Fibroblast of villous mesenchyme (primary cell): ENCODE measurements around the gene WDR36. TPM values are rescaled to one million over a fixed set of nuclear protein-coding genes. Genes with fewer than 3 reads are reported as not detected.

Source experiments
- DNase-seq: peaks from one replicate; pipeline ENCODE4 v3.0.0-alpha.2; 2010; ENCODE audit warnings: low read depth
- H3K4me3 ChIP-seq: 2 replicates; pipeline ENCODE4 v1.5.1; 2011; ENCODE audit warnings: low read depth, mild to moderate bottlenecking, low read length
- total RNA-seq: library from RNA; depleted of rRNA; stranded (reverse); fragments of >200 nt; gene quantifications from 2 replicates; pipeline ENCODE4 v1.2.3, GENCODE V29; 2012
- TF ChIP-seq, protein P1 (sequence below): IDR thresholded peaks from 2 replicates; pipeline ENCODE4 v1.5.1; 2012; ENCODE audit warnings: low read depth, mild to moderate bottlenecking, low read length; ENCODE audit not compliant: insufficient read depth

Gene WDR36
- total RNA-seq, 1 donor = 61.7 TPM

DNA sequence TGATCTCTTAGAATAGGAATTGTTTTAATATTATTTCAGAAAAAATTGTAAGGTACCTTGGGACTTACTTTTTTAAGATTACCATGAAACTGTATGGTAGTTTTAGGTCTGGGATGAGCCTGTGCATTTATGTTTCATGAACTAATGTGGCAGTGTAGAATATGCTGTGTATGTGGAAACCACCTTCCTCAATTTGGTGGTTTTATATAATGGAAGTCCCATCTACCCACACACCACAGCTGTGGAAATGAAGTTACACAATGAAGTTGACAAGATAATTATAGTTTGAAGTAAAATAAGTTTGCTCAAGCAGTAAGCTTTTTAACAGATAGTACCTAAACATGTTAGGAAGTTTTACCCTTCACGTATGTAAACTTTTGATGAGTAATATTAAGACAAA, 24.4 kb downstream of the WDR36 start:
- H3K4me3 ChIP-seq = no peak overlapping the region
- TF ChIP-seq, protein P1, sequence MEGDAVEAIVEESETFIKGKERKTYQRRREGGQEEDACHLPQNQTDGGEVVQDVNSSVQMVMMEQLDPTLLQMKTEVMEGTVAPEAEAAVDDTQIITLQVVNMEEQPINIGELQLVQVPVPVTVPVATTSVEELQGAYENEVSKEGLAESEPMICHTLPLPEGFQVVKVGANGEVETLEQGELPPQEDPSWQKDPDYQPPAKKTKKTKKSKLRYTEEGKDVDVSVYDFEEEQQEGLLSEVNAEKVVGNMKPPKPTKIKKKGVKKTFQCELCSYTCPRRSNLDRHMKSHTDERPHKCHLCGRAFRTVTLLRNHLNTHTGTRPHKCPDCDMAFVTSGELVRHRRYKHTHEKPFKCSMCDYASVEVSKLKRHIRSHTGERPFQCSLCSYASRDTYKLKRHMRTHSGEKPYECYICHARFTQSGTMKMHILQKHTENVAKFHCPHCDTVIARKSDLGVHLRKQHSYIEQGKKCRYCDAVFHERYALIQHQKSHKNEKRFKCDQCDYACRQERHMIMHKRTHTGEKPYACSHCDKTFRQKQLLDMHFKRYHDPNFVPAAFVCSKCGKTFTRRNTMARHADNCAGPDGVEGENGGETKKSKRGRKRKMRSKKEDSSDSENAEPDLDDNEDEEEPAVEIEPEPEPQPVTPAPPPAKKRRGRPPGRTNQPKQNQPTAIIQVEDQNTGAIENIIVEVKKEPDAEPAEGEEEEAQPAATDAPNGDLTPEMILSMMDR = no peak
- no peak for DNase-seq

DNA sequence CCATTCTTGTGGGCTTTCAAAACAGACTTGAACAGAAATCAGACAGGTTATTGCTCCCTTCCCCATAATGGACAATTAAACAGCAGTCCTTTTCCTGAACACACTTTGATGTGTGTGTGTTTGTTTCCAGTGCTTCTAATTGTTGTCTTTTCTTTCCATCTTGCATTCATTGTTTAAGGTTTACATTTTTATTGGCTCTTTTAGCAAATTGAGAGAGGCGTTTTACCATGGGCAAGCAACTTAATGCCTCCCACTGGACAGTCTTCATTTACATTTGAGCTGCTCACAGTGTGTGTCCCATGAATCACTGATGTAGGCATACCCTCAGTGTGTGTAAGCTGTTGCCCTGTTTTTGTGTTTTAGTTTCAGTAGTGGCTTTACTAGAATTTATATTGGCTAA, 25.0 kb downstream of the WDR36 start:
- DNase-seq = no peak
- H3K4me3 ChIP-seq = no peak overlapping the region
- TF ChIP-seq, protein P1 = no peak

DNA sequence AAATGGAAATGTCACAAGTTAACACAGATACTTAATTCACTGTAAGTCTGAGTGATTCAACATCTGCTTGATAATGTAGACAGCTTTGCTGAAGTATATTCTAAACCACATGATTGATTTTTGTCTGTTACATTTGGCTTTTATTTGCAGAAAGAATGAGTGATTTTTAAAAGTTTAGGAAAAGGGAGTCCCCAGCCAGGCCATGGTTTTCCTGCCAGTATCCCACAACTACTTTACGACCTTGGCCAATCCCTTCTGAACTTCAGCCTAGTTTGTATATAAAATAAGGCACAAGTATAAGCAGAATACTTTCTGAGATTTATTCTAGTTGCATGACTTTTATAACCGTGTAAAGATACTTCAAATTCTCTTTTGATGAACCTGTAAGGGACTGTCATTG, 27.1 kb downstream of the WDR36 start:
- no peak overlapping the region for H3K4me3 ChIP-seq
- TF ChIP-seq, protein P1 = no peak

DNA sequence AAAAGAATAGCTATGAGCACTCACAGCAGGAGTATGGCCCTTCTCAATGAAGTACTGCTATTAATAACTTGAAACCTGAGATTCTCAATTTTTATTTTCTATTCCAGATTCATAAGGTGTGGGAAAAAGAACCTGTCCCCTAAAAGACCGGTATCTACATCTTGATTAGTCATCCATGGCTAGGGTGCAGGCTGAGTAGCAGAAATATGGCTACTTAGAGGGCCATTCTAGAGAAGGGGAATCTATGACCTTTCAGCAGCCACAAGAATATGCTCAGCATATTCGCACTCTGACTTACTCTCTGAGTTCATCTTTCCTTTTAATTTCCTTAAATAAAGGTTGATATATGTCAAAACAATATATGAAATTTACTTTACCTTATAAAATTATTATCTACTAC, 27.7 kb downstream of the WDR36 start:
- DNase-seq = no peak
- TF ChIP-seq, protein P1 = no peak
- H3K4me3 ChIP-seq = no peak overlapping the region

More for the DNA sequence above, 27.1 kb downstream of the WDR36 start:
- DNase-seq = no peak

DNA sequence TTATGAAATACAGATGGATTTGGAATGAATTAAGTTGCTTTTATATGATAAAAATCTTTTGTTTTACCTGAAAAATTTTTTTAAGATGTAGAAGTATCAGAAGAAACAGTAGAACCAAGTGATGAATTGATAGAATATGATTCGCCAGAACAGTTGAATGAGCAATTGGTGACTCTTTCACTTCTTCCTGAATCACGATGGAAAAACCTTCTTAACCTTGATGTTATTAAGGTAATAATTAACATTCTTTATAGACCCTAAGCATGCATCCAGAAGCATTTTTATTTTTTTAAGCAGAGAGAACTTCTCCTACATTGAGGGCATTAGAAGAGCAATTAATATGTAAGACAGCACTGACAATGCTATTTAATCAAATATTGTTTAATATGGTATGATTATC, 28.8 kb downstream of the WDR36 start:
- no peak overlapping the region for H3K4me3 ChIP-seq
- DNase-seq = no peak
- TF ChIP-seq, protein P1 = no peak

DNA sequence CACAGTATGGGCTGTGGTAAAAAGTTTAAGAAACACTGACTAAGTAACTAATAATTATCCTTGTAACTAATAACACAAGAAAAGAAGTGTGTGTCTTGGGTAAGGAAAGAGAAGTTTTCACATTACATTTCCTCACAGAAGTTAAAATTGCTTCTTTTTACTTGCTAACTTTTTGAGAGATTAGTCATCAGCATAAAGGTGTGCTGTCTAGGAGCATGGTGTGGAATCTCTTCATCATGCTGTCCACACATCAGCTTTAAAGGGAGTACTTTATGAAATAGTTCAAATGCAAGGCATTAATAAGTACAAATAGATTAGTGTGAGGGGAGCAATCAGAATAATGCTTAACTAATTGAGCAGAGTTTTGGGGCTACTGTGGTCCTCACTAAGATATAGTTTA, 29.8 kb downstream of the WDR36 start:
- no peak overlapping the region for H3K4me3 ChIP-seq
- TF ChIP-seq, protein P1 = no peak
- no peak for DNase-seq

DNA sequence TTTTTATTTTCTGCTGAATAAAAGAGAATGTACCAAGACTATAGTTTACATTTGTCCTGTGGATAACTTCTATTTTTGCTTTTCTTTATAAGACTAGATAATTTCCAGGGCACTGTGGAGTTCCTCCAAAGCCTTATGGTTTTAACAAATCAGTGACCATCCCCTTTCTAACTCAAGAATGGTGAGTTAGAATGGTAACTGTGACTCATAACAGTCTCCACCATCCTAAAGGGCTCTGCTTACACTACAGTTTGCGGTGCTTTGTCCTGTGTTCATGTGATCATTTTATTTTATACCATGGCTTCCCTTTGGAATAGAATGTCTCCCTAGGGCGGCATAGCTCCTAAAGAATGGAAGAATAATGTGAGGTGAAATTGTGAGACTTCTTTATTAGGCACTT, 30.2 kb downstream of the WDR36 start:
- TF ChIP-seq, protein P1 = no peak
- DNase-seq = no peak
- H3K4me3 ChIP-seq = no peak overlapping the region
